SH-SY5Y (cell line): Measurements from ENCODE around the gene LTBP1.

Source experiments
- GATA2 ChIP-seq: IDR thresholded peaks from 2 replicates; pipeline ENCODE4 v1.6.1; 2011; ENCODE audit warnings: mild to moderate bottlenecking, low read depth, low read length
- GATA3 ChIP-seq: IDR thresholded peaks from 2 replicates; pipeline ENCODE4 v1.6.1; 2011; ENCODE audit warnings: low read depth, mild to moderate bottlenecking, low read length, moderate library complexity

DNA sequence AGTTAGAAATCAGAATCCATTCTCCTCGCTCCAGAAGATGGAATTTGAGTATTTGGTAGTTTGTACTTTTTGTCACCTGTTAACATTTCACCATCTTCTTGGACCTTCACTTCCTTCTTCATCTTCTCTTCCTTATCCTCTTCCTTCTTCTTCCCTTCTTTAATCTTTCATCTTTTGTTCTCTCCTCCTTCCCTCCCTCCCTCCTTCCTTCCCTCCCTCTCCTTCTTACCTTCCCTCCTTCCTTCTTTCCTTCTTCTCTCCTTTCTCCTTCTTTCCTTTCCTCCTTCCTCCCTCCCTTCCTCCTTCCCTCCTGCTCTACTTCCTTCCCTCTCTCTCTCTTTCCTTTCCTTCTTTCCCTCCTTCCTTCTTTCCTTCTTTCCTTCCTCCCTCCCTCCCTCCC is 31.1 kb upstream of the LTBP1 start:
- TF ChIP-seq GATA2 (no peak), GATA3 (no peak)
